Muscle of arm (tissue), 12 donors: ENCODE data around the gene ITIH4. TPM values are rescaled to one million over a fixed set of nuclear protein-coding genes. Genes with fewer than 3 reads are reported as not detected.

ENCODE experiments used
- DNase-seq: peaks from one replicate; pipeline ENCODE4 v3.0.0-alpha.2; 2013
- polyA plus RNA-seq, 12 donors: library from polyadenylated mRNA; unstranded; fragments of 120-200 nt; gene quantifications; one replicate each; pipeline ENCODE4 v1.2.1, GENCODE V29; 2013; ENCODE audit not compliant: insufficient read length in 12 of 12

ITIH4 gene
- polyA plus RNA-seq, 12 donors: 8.0 to 42.4 (median 29.6) TPM; not detected in 1

DNA sequence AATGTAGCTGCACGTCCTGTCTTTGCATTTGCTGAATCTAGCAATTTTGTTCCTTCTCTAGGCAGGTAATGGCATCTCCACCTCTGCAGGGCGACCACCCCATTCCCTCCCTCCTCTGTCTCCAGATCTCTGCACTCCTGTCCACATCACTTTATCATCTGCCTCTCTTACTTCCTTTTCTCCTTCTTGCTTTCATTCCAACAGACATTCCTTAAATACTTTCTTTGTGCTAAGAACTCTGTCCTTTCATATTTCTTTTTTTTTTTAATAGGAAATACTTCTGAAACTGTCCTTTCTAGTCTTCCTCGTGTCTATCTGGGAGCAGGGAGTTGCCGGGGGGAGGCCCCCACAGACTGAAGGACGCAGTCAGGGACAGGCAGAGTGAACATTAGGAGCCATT, 28.6 kb downstream of the ITIH4 start:
- no peak for DNase-seq

DNA sequence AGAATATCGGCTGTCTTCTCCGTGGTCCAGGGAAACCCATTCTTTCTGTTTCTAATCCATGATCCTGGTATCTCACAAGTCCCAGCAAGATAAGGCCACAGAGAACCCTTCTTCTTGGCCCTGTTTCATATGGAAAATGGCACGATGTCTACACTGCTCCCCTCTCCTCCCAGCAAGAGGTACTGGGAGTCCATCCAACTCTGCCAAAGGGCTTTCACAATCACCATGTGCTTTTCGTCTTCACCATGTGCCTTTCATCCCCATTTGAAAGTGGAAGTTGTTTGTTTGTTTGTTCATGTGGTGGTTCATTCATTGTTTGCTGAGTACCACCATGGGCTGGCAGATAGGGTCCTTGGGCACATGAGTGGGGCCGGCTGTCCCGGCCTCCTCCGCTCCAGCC, 30.4 kb downstream of the ITIH4 start:
- DNase-seq: no peak

DNA sequence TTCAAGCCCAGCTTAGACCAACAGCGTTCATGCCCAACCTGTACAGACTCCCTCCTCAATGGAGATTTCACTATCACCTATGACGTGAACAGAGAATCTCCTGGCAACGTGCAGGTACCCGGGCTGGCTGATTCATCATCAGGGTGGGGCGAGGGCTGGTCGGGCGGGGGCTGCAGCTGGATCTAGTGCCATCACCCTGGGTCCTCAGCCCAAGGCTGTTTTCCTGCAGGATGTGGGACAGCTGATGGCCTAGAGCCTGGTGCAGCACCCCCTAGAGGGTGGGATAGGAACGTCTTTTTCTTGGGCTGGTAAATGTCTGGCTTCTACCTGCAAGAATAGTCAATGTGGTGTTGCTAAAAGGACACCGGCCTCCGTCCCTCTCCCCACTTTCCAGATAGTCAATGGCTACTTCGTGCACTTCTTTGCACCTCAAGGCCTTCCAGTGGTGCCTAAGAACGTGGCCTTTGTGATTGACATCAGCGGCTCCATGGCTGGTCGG, 31.4 kb downstream of the ITIH4 start:
- DNase-seq: no peak

DNA sequence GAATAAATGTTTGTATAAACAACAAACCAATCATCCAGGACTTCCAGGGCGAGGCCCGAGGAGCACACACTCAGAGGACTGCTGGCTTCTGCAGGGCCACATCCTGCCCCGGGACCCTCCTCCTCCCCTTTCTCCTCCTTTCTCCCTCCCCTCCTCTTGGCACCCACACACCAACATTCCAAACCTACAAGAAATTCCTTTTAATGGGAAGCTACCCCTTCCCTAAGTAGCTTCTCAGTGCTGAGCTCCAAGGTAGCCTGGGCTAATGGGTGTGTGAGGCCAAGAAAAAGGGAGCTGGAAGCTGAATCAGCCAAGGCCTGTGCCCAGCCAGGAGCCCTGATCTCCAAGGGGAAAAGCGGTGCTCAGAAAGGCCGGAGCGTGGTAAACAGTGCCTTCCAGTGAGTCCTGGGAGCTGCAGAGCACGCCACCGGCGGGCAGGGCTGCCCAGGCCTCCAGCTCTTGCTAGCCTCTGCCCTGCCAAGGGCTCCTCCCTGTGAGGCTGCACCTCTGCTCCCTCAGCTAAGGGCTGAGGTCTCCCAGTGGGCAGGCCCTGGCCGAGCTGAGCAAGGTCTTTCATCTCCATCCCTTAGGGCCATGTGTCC, 32.0 kb downstream of the ITIH4 start:
- no peak for DNase-seq

DNA sequence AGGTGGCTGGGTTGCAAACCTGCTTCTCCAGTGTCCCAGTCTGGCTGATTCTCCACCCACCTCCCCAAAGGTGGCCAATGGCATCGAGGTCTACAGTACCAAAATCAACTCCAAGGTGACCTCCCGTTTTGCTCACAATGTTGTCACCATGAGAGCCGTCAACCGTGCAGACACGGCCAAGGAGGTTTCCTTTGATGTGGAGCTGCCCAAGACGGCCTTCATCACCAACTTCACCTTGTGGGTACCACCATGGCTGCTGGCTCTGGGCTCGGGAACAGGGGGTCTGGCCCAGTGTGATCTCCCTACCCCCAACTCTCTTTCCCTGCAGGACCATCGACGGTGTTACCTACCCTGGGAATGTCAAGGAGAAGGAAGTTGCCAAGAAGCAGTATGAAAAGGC, 34.1 kb downstream of the ITIH4 start:
- no peak for DNase-seq

DNA sequence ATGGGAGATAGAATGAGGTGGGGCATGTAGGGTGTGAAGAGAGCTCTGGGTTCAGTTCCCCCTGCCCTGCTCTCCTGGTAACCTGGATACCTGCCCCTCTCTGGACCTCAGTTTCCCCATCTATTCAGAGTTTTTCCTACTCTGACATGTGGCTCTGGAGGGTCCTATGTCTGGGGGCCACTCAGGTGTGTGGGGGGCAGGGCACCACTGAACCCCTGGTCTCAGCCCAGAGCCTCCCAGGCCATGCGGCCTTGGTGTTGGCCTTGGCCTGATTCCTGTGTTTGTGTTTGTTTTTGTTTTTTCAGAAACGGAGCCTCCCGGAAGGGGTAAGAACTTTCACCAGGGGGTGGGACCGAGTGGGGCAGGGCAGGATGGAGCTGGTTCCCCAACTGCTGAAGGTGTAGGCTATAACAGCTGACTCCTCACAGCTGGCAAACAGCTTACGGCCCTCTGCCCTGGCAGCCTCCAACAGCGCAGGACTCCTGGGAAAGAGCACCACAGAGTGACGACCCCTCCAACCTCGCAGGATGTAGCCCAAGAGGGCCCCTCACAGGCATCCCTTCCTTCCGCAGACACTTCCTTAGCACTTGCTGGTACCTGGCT, 35.1 kb downstream of the ITIH4 start:
- no peak for DNase-seq

DNA sequence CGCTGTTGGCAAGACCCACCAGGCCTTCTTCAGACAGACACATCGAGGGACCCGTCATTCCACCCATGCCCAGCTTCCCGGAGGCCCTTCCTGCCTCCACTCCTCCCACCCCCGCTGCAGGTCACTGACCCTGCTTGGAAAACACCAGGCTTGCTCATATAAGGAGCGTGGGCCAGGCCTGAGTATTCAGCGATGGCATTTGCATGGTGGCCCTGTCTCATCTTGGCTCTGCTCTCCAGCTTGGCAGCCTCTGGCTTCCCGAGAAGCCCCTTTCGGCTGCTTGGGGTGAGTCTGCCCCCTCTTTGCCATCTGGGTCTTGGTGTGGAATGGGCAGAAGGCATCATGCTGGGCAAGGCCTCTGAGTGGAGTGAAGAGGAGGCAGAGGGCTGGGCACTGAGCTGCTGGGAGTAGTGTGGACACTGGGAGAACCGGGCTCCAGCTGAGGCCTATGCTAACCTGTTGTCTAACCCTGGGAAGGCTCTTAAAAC, 35.8 kb downstream of the ITIH4 start, which contains the start of gene ITIH3:
ITIH3 (plus strand) TSS at position 185 of the 488 bp plus-strand sequence; CDS start at position 193, 8 bp downstream.
- no peak for DNase-seq

DNA sequence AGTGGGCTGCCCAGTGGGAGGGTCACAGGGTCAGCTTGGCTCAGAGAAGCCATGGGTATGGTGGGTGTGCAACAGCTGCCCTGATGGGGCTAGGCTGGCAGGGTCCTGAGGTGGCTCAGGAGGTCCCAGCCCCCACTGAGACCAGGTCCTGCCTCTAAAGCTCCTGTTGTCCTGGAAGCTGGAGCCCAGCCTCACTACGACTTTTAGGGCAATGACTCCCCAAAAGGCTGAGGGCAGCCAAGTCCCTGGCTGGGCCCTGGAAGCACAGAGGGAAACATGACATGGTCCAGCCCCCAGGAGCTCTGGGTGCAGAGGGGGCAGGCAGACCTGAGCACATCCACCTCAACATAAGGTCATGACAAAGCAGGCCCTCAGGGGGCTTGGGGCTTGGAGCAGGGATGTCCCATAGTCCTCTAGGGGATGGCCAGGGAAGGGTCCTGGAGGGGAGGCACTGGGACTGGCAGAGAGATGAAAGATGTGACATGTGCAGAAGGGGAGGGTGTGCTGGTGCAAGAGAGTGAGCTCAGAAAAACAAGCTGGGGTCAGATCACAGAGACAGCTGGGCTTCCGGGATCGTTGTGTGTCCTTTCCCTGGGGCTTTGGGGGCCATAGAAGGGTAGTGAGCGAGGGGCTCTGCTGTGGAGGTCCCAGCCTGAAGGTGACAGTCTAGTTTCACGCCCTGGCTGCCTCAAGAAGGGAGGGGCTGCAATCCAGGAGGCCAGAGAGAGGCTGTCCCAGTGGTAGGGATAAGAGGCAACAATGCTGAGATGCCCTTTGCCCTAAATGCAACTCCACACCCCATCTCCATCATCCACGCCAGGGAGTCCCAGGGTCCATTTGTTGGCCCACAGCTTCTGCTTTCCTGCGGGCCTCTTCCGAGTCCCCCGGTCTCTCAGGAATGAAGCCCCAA, 36.5 kb downstream of the ITIH4 start:
- no peak for DNase-seq

DNA sequence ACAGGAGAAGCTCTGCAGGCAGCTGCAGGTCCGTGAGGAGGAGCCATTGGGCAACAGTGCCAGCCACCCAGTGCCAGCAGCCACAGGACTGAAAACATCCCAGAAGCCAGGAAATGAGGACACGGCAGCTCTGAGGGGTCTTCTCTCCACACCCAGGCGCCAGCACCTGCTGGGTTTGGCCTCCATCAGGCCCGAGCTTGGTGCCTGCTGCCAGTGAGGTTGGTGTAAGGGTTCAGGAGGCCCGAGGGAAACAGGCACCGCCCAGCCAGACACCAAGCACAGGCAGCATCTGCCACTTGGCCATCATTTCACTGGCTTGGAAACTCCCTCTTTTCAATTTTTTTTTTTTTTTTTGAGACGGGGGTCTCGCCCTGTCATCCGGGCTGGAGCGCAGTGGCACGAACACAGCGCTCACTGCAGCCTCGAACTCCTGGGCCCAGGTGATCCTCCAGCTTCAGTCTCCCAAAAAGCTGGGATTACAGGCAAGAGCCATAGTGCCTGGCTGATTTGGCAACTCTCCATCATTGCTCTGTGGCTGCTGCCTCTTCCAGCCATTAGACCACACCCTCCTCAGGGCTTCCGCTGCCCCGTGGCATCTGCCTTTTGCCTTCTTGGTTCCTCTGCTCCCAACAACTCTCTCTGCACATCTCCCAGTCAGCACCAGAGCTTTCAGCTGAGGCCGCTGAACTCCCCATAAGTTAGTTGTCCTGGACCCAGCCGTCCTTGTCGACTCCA, 37.3 kb downstream of the ITIH4 start:
- no peak for DNase-seq

DNA sequence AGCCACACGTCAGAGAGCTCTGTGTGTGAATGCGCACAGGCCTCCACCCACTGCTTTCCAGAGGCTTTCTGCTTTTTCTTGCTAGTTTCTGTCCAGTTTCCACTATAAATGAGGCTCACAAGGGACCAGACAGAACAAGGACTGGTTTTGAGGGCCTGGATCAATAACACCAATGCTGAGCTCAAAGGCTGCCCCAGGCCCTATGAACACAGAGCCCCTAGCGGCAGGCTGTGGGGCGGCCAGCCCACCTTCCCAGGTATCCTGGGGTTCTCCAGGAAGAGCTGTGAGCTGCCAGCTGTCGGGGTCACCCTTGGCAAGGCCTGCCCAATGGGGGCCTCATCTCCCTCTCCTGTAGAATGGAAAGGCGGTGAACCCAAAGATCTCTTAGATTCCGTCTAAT, 38.1 kb downstream of the ITIH4 start:
- no peak for DNase-seq

DNA sequence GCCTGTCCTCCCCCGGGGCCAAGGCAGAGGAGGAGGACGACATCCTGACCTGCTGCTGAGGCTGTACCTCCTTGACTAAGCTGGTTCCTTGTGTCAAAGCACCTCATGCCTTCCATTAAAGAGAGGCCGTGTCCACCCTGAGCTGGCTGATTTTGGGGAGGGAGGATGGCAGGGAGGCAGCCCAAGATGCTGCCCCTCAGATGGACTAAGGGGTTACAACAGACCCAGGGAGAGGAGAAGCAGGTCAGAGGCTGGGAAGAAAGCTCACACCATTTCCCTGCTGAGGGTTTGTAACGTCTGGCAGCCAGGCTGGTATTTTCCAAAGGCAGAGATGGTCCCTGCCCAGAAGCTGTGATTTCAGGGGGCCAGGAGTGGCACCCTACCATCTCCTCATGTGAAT, 38.5 kb downstream of the ITIH4 start:
- DNase-seq: no peak

DNA sequence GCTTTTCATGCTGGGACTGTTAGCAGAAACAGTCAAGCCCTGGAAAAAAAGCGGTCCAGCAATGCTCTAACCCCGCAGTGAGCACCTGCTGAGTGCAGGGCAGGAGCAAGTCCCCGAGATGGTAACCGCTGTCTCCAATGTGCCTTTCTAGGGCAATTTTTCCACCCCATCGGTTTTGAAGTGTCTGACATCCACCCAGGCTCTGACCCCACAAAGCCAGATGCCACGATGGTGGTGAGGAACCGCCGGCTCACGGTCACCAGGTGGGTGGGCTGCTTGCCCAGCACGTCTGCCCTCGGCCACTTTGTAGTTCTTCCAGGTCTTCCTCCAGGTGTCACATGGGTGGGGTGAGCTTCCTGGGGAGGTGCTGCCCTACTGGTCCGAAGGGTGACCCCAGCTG, 39.1 kb downstream of the ITIH4 start:
- DNase-seq: no peak

DNA sequence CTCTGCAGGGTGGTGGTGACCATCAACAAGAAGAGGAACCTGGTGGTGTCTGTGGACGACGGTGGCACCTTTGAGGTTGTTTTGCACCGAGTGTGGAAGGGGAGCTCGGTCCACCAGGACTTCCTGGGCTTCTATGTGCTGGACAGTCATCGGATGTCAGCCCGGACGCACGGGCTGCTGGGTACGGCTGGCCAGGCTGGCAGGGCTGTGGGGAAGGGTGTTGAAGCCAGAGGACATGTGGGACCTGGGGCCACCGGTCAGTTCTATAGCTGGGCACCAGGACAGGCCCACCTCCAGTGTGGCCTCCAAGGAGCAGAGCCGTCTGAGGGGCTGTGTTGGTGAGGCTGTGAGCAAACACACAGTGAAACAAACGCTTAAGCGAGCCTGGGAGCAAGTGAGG, 39.7 kb downstream of the ITIH4 start:
- no peak for DNase-seq

DNA sequence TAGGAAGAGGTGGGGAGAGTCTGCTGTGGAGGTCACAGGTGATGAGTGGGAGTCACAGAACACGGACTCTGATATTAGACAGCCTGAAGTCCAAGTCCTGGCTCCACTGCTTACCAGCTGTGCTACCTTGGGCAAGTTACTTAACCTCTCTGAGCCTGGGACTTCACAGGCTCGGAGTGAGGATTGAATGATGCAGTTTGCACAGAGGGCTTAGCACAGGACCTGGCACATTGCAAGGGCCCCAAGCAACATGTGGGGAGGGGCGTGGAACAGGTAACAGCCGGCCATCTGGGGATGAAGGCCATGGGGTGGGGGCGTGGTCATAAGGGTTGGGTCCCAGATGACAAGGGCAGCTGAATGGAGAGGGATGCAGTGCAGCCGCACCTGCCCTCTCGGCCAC, 40.1 kb downstream of the ITIH4 start:
- DNase-seq: no peak

DNA sequence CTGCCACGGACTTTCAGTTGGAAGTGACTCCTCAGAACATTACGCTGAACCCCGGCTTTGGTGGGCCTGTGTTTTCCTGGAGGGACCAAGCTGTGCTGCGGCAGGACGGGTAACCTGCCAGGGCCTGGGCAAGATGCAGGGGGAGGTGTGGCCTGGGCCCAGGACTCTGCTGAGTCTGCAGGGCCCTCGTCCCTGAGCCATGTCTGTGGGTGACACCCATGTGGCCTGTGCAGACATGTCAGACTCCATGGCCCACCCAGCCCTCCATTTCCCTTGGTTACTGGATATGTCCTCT, 40.8 kb downstream of the ITIH4 start:
- no peak for DNase-seq

DNA sequence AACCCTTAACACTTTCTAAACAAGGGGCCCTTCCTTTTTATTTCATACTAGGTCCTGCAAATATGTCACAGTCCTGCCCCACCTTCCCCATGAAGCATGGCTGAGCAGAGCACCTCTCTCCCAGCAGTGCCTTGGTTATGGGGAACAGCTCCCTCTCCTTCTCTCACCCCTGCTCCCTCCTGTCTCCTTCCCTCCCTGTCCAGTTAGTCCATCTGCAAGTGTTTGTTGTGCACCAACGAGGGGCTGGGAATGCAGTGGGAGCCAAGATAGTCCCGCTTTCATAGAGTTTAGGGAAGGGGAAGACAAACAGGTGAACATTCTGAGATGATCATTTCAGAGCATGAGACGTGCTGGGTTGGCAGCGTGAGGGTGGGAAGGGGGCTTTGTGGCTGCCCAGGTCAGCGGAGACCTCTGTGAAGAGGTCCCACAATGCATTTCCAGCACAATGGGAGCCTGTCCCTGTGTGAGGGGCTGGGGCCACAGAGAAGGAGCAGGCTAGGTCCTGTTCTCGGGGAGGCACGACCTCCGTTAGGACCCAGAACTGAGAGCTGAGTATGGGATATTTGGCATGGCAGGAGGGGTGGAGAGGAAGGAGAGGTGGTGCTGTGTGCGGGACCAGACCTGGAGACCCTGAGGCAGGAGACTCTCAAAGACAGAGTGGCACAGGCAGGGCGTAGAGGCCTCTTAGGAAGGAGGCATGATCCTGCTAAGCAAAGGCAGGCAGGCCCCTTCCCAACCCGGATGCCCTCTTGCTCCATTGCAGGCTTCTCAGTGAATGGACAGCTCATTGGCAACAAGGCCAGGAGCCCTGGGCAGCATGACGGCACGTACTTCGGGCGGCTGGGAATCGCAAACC, 41.4 kb downstream of the ITIH4 start:
- no peak for DNase-seq

DNA sequence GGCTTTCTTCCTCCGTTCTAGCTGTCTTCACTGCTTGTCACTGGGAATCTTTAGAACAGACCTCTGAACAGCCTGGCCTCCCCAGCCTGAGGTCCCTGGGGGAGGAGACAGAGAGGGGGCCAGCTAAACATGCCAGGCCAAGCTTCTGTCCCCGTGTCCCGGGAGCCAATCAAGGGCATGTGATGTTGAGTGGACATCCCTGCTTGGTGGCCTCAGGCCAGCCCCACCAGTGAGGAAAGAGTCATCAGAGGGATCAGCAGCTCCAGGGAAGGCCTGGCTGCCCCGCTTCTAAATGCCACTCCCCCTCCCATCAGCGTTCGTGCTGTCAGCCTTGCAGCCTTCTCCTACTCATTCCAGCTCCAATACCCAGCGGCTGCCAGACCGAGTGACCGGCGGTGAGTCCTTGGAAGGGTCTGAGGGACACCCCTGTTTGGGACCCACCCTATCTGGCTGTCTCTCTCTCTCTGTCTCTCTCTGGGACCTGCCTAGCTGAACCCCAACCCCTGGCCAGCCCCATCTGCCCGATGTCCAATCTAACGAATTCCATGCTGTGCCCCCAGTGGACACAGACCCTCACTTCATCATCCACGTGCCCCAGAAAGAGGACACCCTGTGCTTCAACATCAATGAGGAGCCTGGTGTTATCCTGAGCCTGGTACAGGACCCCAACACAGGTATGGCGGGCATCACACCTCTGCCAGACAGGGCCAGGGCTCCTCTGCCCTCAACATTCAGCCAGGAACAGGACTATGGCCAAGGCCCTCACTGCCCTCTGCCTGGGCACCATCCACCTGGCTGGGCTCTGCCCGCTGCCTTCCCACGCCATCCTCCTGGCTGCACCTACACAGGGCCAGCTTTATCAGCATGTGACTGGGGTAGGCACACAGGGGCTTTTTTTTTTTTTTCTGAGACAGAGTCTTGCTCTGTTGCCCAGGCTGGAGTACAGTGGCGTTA, 42.5 kb downstream of the ITIH4 start:
- DNase-seq: no peak

DNA sequence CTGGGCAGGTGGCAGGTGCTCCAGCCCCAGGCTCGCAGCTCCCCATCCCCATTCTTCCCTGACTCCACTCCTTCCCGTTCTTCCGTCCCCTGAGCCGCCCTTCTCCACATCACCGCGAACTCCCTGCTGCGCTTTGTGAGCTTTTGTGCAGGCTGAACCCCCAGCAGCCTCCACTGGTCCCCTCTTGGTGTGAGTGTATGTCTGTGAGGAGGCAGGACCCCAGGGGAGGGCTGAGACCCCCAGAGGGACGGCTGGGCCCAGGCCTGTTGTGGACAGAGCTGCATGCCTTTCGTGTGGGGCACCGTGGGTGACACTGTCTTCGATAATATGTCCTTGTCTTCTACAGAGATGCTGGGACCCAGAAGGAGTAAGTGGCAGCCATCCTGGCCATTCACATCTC, 43.2 kb downstream of the ITIH4 start:
- no peak for DNase-seq

DNA sequence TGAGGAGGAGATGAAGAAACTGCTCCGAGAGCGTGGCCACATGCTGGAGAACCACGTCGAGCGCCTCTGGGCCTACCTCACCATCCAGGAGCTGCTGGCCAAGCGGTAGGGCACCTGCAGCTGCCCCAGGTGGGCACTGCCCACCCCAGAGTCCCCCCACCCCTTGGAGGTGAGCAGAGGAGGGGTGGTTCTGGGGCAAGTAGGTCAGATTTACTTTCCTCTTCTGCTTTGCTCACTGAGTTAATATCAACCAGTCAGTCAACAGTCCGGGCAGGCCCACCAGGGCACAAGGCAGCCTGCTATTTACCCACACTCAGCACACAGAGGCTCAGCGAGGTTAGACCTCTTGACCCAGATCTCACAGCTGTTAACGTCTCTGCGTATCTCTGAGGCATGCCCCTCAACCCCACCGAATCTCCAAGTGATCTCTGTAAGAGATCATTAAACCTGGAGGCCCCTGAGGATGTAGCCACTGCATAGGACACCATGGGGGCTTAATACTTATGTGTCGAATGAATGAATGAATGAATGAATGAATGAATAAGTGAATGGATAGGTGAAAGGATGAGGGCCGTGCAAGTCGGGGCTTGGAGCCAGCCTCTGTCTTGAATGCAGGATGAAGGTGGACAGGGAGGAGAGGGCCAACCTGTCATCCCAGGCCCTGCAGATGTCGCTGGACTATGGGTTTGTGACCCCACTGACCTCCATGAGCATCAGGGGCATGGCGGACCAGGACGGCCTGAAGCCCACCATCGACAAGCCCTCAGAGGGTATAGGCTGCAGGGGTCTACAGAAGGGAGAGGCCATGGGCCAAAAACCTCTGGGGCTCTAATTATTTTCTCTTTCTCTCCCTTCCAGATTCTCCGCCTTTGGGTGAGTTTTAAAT, 43.9 kb downstream of the ITIH4 start:
- no peak for DNase-seq
